ENCODE results near the gene TTC3.

TTC3 gene

GRCh38 chr21:37165586-37165985, 92.5 kb downstream of the TTC3 start:
- no peaks in the 10 kb centered on the region for H3F3A ChIP-seq (ENCODE audit: low read depth)
- no peaks in the 10 kb centered on the region for H3K79me2 ChIP-seq (ENCODE audit: insufficient read depth, low read length)
- no peak overlapping the region for H3K4me2 ChIP-seq (ENCODE audit: low read depth, low read length, poor library complexity, severe bottlenecking)
- no peaks in the 10 kb centered on the region for H3K9me3 ChIP-seq (ENCODE audit: insufficient read depth, low read depth, low read length)
- H3K27me3 ChIP-seq (ENCODE audit: insufficient read depth, low read length, poor library complexity, severe bottlenecking) = no peaks in the 10 kb centered on the region
- TF ChIP-seq CTCF (conservative IDR thresholded peaks at IDR 0.05; ENCODE audit: low read length) (no peak), EZH2phosphoT487 (IDR thresholded peaks at IDR 0.05; ENCODE audit: borderline replicate concordance) (no peak)
- H3K36me3 ChIP-seq (ENCODE audit: insufficient read depth, low read length) = peaks cover 88% of the 10 kb centered on the region; the same call in 1 of the 2 replicates
- H4K20me1 ChIP-seq (ENCODE audit: insufficient read depth, low read length, poor library complexity, severe bottlenecking) = no peaks in the 10 kb centered on the region
- H2AFZ ChIP-seq (ENCODE audit: low read length) = no peak overlapping the region
- no peak overlapping the region for H3K4me3 ChIP-seq (ENCODE audit: low read length, poor library complexity, severe bottlenecking)
- no peaks in the 10 kb centered on the region for H3K9me2 ChIP-seq (replicated peaks; ENCODE audit: low read depth, low read length)
- no peak overlapping the region for H3K9ac ChIP-seq (ENCODE audit: low read depth, low read length, poor library complexity, severe bottlenecking)
- H3K4me1 ChIP-seq (ENCODE audit: insufficient read depth, low read length, poor library complexity, severe bottlenecking) = no peaks in the 10 kb centered on the region

GRCh38 chr21:37166733-37167132, 93.7 kb downstream of the TTC3 start:
- no peaks in the 10 kb centered on the region for H3K9me2 ChIP-seq (replicated peaks; ENCODE audit: low read depth, low read length)
- H3K36me3 ChIP-seq (ENCODE audit: insufficient read depth, low read length) = peaks cover 86% of the 10 kb centered on the region; the same call in 1 of the 2 replicates
- peaks cover 3% of the 10 kb centered on the region for H4K20me1 ChIP-seq (ENCODE audit: insufficient read depth, low read length, poor library complexity, severe bottlenecking)

GRCh38 chr21:37168666-37169065, 95.6 kb downstream of the TTC3 start:
- H3K36me3 ChIP-seq (ENCODE audit: insufficient read depth, low read length) = peaks cover 84% of the 10 kb centered on the region
- no peak overlapping the region for H2AFZ ChIP-seq (ENCODE audit: low read length)
- no peaks in the 10 kb centered on the region for H3K9me3 ChIP-seq (ENCODE audit: insufficient read depth, low read depth, low read length)
- no peaks in the 10 kb centered on the region for H3F3A ChIP-seq (ENCODE audit: low read depth)
- H3K27me3 ChIP-seq (ENCODE audit: insufficient read depth, low read length, poor library complexity, severe bottlenecking) = no peaks in the 10 kb centered on the region
- no peak overlapping the region for H3K4me2 ChIP-seq (ENCODE audit: low read depth, low read length, poor library complexity, severe bottlenecking)
- no peak overlapping the region for H3K9ac ChIP-seq (ENCODE audit: low read depth, low read length, poor library complexity, severe bottlenecking)
- no peak for TF ChIP-seq EZH2phosphoT487 (IDR thresholded peaks at IDR 0.05; ENCODE audit: borderline replicate concordance)
- TF ChIP-seq CTCF (conservative IDR thresholded peaks at IDR 0.05; ENCODE audit: low read length) = no peak
- H3K4me3 ChIP-seq (ENCODE audit: low read length, poor library complexity, severe bottlenecking) = no peak overlapping the region
- no peaks in the 10 kb centered on the region for H3K79me2 ChIP-seq (ENCODE audit: insufficient read depth, low read length)
- H4K20me1 ChIP-seq (ENCODE audit: insufficient read depth, low read length, poor library complexity, severe bottlenecking) = peaks cover 5% of the 10 kb centered on the region
- no peaks in the 10 kb centered on the region for H3K9me2 ChIP-seq (replicated peaks; ENCODE audit: low read depth, low read length)
- H3K4me1 ChIP-seq (ENCODE audit: insufficient read depth, low read length, poor library complexity, severe bottlenecking) = no peaks in the 10 kb centered on the region

More at GRCh38 chr21:37166733-37167132, 93.7 kb downstream of the TTC3 start:
- no peak overlapping the region for H3K9ac ChIP-seq (ENCODE audit: low read depth, low read length, poor library complexity, severe bottlenecking)
- H3K4me1 ChIP-seq (ENCODE audit: insufficient read depth, low read length, poor library complexity, severe bottlenecking) = no peaks in the 10 kb centered on the region
- TF ChIP-seq EZH2phosphoT487 (IDR thresholded peaks at IDR 0.05; ENCODE audit: borderline replicate concordance) (no peak), CTCF (conservative IDR thresholded peaks at IDR 0.05; ENCODE audit: low read length) (peak; percentile 66)
- no peak overlapping the region for H2AFZ ChIP-seq (ENCODE audit: low read length)
- no peak overlapping the region for H3K4me3 ChIP-seq (ENCODE audit: low read length, poor library complexity, severe bottlenecking)
- H3K27me3 ChIP-seq (ENCODE audit: insufficient read depth, low read length, poor library complexity, severe bottlenecking) = no peaks in the 10 kb centered on the region
- no peaks in the 10 kb centered on the region for H3F3A ChIP-seq (ENCODE audit: low read depth)
- no peaks in the 10 kb centered on the region for H3K79me2 ChIP-seq (ENCODE audit: insufficient read depth, low read length)
- no peaks in the 10 kb centered on the region for H3K9me3 ChIP-seq (ENCODE audit: insufficient read depth, low read depth, low read length)
- no peak overlapping the region for H3K4me2 ChIP-seq (ENCODE audit: low read depth, low read length, poor library complexity, severe bottlenecking)
